Activated CD8-positive, alpha-beta memory T cell treated with anti-CD3 and anti-CD28 coated beads, Interleukin-2, amount 10 ng/mL, durations not matched to agents 7 days and 5 days (primary cell): ENCODE data around the gene PLPP6. TPM values are rescaled to one million over a fixed set of nuclear protein-coding genes. Genes with fewer than 3 reads are reported as not detected.

Experiments used
- ATAC-seq: fragments of 150-1000 bp; cut with Tn5 transposase; one replicate; pipeline ENCODE4 v1.10.0; 2021; ENCODE audit warnings: moderate library complexity
- CTCF ChIA-PET: fragments of 350-600 bp; sonication (Branson Sonifier 250); formaldehyde crosslinking; loops from one replicate; lab custom pipeline; 2021; ENCODE audit warnings: antibody characterized with exemption; lab: Charles Lee
- DNase-seq: peaks from one replicate; pipeline ENCODE4 v3.0.0-alpha.2; 2020
- H3K27ac Mint-ChIP-seq: one replicate; pipeline ENCODE4 v1.8.0; 2021; ENCODE audit warnings: mild to moderate bottlenecking, mixed read lengths
- H3K27me3 Mint-ChIP-seq: one replicate; pipeline ENCODE4 v1.8.0; 2021; ENCODE audit warnings: mixed read lengths
- H3K36me3 Mint-ChIP-seq: one replicate; pipeline ENCODE4 v1.8.0; 2021; ENCODE audit warnings: mild to moderate bottlenecking, mixed read lengths
- H3K4me1 Mint-ChIP-seq: one replicate; pipeline ENCODE4 v1.8.0; 2021; ENCODE audit warnings: mixed read lengths
- H3K4me3 Mint-ChIP-seq: one replicate; pipeline ENCODE4 v1.8.0; 2021; ENCODE audit warnings: mild to moderate bottlenecking, moderate library complexity, mixed read lengths
- H3K9me3 Mint-ChIP-seq: one replicate; pipeline ENCODE4 v1.8.0; 2022; ENCODE audit warnings: low read depth, mixed read lengths
- total RNA-seq, 2 experiments: library from RNA; stranded (reverse); gene quantifications; one replicate each; pipeline ENCODE4 v1.2.3, GENCODE V29; 2021

PLPP6 gene
- total RNA-seq, 2 experiments from 2014 or later: 9.3 to 10.2 TPM

- H3K36me3 Mint-ChIP-seq: peaks cover 18% of the 10 kb centered on the region
- H3K9me3 Mint-ChIP-seq: no peaks in the 10 kb centered on the region
- ATAC-seq (no peak), DNase-seq (no peak)
- no peaks in the 10 kb centered on the region for H3K27me3 Mint-ChIP-seq
- H3K27ac Mint-ChIP-seq: no peak overlapping the region
- H3K4me3 Mint-ChIP-seq: no peak overlapping the region
- H3K4me1 Mint-ChIP-seq: peaks cover 6% of the 10 kb centered on the region
- CTCF ChIA-PET: interaction anchor here (1.0 to 1.3 kb wide), 3 partner anchors 10 to 76 kb away, joined by 3 to 6 read pairs (median 3); no protein-coding TSS in a partner anchor
Observed at GRCh38 chr9:4680750-4681149, 18.7 kb downstream of the PLPP6 start.

GRCh38 chr9:4684820-4685219, 22.7 kb downstream of the PLPP6 start:
- Mint-ChIP-seq H3K27ac (no peak overlapping the region), H3K9me3 (no peaks in the 10 kb centered on the region), H3K4me3 (no peak overlapping the region), H3K4me1 (peaks cover 14% of the 10 kb centered on the region), H3K36me3 (peaks cover 29% of the 10 kb centered on the region), H3K27me3 (no peaks in the 10 kb centered on the region)
- DNase-seq: no peak
- ATAC-seq: no peak
- CTCF ChIA-PET: no interaction called here

DNA sequence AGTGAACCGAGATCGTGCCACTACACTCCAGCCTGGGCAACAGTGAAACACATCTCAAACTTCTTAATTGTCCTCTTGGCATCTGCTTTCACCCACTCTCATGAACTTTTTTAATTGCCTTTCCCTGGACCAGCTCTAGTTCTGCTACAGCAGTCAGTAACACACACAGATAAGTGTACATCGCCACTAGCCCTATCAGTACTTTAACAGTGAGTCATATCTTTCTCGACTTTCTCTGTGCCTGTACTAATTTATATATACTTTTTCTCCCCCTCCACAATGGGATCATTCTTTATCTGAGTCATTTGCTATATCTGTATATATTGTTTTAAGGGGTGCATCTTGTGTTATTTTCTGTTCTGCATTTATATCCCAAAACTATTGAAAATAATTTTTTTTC, 24.0 kb downstream of the PLPP6 start:
- ATAC-seq (peak; percentile 42), DNase-seq (no peak)
- H3K36me3 Mint-ChIP-seq: peaks cover 33% of the 10 kb centered on the region
- no peak overlapping the region for H3K4me3 Mint-ChIP-seq
- no peaks in the 10 kb centered on the region for H3K9me3 Mint-ChIP-seq
- peaks cover 20% of the 10 kb centered on the region for H3K4me1 Mint-ChIP-seq
- CTCF ChIA-PET: no interaction called here
- H3K27me3 Mint-ChIP-seq: no peaks in the 10 kb centered on the region
- H3K27ac Mint-ChIP-seq: no peak overlapping the region

DNA sequence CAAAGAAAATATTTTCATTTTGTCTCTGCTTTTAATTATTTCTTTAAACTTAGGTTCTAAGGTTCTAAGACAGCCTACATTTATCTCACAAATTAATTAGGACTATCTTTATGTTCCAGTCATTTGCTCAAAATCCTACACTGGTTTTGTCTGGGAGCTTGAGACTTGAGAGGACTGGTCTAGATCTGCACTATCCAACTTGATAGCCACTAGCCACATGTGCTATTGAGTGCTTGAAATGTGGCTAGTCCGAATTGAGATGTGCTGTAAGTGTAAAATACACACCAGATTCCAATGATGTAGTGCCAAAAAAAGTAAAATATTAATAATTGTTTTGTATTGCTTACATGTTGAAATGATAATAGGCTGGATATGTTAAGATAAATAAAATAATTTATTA, 24.5 kb downstream of the PLPP6 start:
- CTCF ChIA-PET: no interaction called here
- Mint-ChIP-seq H3K4me3 (no peak overlapping the region), H3K27me3 (no peaks in the 10 kb centered on the region), H3K9me3 (no peaks in the 10 kb centered on the region), H3K36me3 (peaks cover 38% of the 10 kb centered on the region), H3K27ac (no peak overlapping the region), H3K4me1 (peaks cover 24% of the 10 kb centered on the region)
- ATAC-seq: no peak
- no peak for DNase-seq

GRCh38 chr9:4689021-4689420, 26.9 kb downstream of the PLPP6 start:
- Mint-ChIP-seq H3K4me1 (peaks cover 21% of the 10 kb centered on the region), H3K27me3 (no peaks in the 10 kb centered on the region), H3K36me3 (peaks cover 40% of the 10 kb centered on the region), H3K27ac (no peak overlapping the region), H3K9me3 (no peaks in the 10 kb centered on the region), H3K4me3 (no peak overlapping the region)
- ATAC-seq: no peak
- DNase-seq: no peak
- CTCF ChIA-PET: no interaction called here

- H3K4me3 Mint-ChIP-seq: no peak overlapping the region
- ATAC-seq: peak; percentile 47
Observed at GRCh38 chr9:4689687-4690104, 27.6 kb downstream of the PLPP6 start.

DNA sequence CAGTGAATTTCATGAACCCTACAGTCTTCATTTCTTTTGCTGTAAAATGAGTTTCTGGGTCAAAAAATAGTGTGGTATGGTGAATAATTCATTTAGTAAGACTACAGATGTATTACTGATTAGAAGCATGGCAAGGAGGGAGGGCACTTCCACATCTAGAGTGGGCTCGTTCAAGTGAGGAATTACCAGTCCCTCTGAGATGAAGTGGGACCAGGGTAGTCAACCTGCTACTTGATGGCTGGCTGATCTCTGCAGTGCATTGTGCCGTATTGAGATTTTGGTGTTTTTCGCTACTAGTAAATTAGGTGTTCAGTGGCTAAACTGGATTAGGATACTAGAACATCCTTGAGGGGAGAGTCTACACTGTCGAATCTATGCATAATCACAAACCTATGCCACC, 28.1 kb downstream of the PLPP6 start:
- no peak for ATAC-seq
- Mint-ChIP-seq H3K36me3 (peaks cover 38% of the 10 kb centered on the region), H3K4me3 (no peak overlapping the region), H3K4me1 (peaks cover 21% of the 10 kb centered on the region), H3K9me3 (no peaks in the 10 kb centered on the region), H3K27me3 (no peaks in the 10 kb centered on the region), H3K27ac (no peak overlapping the region)
- DNase-seq: no peak
- CTCF ChIA-PET: no interaction called here

More at GRCh38 chr9:4689687-4690104, 27.6 kb downstream of the PLPP6 start:
- Mint-ChIP-seq H3K9me3 (no peaks in the 10 kb centered on the region), H3K27me3 (no peaks in the 10 kb centered on the region), H3K27ac (no peak overlapping the region), H3K36me3 (peaks cover 39% of the 10 kb centered on the region), H3K4me1 (peaks cover 21% of the 10 kb centered on the region)
- no peak for DNase-seq
- CTCF ChIA-PET: no interaction called here

DNA sequence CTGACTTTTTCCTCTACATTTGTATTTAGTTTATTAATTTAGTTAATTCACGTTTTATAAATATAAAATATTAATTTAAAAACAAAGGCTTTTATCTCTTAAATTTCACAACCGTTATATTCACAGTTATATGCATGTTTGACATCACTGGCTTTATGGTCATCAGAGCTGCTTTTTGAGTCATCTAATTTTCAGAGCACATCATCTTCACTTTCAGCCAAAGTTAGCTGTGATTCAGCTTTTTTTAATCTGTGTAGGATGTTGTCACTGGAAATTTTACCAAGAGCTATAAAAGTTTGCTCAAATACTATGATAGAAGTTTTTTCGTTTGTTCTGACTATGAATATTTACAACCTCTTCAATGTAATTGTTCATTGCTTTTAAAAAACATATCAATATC, 29.7 kb downstream of the PLPP6 start:
- CTCF ChIA-PET: no interaction called here
- peaks cover 33% of the 10 kb centered on the region for H3K36me3 Mint-ChIP-seq
- ATAC-seq: no peak
- H3K4me3 Mint-ChIP-seq: no peak overlapping the region
- H3K27me3 Mint-ChIP-seq: no peaks in the 10 kb centered on the region
- H3K27ac Mint-ChIP-seq: no peak overlapping the region
- peaks cover 18% of the 10 kb centered on the region for H3K4me1 Mint-ChIP-seq
- H3K9me3 Mint-ChIP-seq: no peaks in the 10 kb centered on the region
- DNase-seq: no peak

DNA sequence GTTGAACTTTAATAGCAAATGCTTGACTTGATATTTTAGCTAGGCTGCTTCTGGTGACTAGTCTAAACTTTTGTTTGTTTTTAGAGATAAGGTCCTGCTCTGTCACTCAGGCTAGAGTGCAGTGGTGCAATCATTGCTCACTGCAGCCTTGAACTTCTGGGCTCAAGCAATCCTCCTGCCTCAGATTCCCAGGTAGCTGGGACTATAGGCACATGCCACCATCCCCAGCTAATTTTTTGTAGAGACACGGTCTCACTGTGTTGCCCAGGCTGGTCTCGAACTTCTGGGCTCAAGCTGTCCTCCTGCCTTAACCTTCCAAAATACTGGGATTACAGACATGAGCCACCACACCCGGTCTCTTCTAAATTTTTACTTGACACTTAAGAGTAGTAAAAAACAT, 38.0 kb downstream of the PLPP6 start:
- peaks cover 3% of the 10 kb centered on the region for H3K4me1 Mint-ChIP-seq
- DNase-seq: no peak
- ATAC-seq: no peak
- H3K27me3 Mint-ChIP-seq: no peaks in the 10 kb centered on the region
- no peak overlapping the region for H3K27ac Mint-ChIP-seq
- H3K4me3 Mint-ChIP-seq: no peak overlapping the region
- H3K9me3 Mint-ChIP-seq: no peaks in the 10 kb centered on the region
- CTCF ChIA-PET: no interaction called here
- peaks cover 46% of the 10 kb centered on the region for H3K36me3 Mint-ChIP-seq

- CTCF ChIA-PET: no interaction called here
- Mint-ChIP-seq H3K4me1 (peaks cover 3% of the 10 kb centered on the region), H3K36me3 (peaks cover 50% of the 10 kb centered on the region), H3K4me3 (no peak overlapping the region), H3K27me3 (no peaks in the 10 kb centered on the region), H3K27ac (no peak overlapping the region), H3K9me3 (no peaks in the 10 kb centered on the region)
- DNase-seq (no peak), ATAC-seq (no peak)
Observed at GRCh38 chr9:4700932-4701331, 38.8 kb downstream of the PLPP6 start.

DNA sequence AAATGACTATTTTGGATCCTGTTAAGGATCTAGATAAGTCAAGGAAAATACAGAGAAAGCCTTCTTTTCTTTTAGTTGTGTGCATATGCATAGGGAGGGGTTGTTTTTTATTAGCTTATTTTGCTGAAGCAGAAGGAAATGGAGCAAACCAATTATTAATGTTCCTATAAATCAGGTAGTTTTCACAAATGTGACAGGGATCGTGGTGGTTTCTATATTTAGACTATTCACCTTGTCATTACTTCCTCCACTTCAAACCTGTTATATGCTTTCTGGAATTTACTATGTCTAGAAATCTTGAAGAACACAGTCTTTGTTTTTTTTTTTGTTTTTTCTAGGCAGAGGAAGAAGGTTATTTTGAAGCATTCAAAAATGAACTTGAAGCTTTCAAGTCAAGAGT, 39.4 kb downstream of the PLPP6 start:
- ATAC-seq: no peak
- DNase-seq: no peak
- CTCF ChIA-PET: no interaction called here
- no peaks in the 10 kb centered on the region for H3K9me3 Mint-ChIP-seq
- no peak overlapping the region for H3K4me3 Mint-ChIP-seq
- no peak overlapping the region for H3K27ac Mint-ChIP-seq
- no peaks in the 10 kb centered on the region for H3K27me3 Mint-ChIP-seq
- no peaks in the 10 kb centered on the region for H3K4me1 Mint-ChIP-seq
- H3K36me3 Mint-ChIP-seq: peaks cover 50% of the 10 kb centered on the region

DNA sequence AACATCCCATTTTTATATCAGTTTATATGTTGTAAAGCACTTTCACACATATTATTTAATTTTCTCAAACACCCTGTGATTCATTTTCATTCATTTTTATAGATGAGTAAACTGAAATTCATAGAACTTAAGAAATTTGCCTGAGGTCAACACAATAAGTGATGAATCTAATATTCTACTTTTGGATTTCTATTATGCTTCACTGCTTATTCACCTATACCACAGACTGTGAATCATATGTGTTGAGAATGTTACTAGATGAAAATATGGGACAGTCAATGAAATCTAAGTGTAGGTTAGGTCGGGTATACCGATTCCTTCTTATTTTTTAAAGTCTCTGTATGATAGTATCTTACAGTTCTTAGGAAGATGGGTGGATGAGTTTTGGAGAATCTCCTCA, 42.0 kb downstream of the PLPP6 start:
- no peak for ATAC-seq
- Mint-ChIP-seq H3K27ac (no peak overlapping the region), H3K36me3 (peaks cover 60% of the 10 kb centered on the region)

DNA sequence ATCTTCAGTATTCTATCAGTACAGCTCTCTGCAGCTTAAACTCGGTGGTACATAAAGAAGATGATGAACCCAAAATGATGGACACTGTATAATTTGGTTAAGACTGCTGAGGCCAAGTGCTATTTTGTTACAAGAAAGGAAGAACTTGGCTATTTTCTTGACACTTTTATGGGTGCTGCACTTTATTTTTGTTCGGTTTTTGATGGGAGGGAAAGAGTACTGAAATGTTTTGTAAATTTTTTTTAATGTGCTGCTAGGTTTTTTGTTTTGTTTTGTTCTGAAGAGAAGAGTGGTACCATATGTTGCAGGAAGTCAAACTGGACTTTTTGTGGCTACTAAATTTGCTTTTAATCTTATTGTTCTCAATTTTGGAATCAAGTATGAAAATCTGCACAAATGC, 43.9 kb downstream of the PLPP6 start:
- peaks cover 8% of the 10 kb centered on the region for H3K4me1 Mint-ChIP-seq
- DNase-seq (no peak), ATAC-seq (no peak)
- H3K27me3 Mint-ChIP-seq: no peaks in the 10 kb centered on the region
- CTCF ChIA-PET: no interaction called here
- H3K4me3 Mint-ChIP-seq: no peak overlapping the region
- H3K36me3 Mint-ChIP-seq: peaks cover 62% of the 10 kb centered on the region
- H3K9me3 Mint-ChIP-seq: no peaks in the 10 kb centered on the region
- no peak overlapping the region for H3K27ac Mint-ChIP-seq

More for the DNA sequence above, 42.0 kb downstream of the PLPP6 start:
- Mint-ChIP-seq H3K4me1 (peaks cover 8% of the 10 kb centered on the region), H3K4me3 (no peak overlapping the region), H3K9me3 (no peaks in the 10 kb centered on the region), H3K27me3 (no peaks in the 10 kb centered on the region)
- no peak for DNase-seq
- CTCF ChIA-PET: no interaction called here

DNA sequence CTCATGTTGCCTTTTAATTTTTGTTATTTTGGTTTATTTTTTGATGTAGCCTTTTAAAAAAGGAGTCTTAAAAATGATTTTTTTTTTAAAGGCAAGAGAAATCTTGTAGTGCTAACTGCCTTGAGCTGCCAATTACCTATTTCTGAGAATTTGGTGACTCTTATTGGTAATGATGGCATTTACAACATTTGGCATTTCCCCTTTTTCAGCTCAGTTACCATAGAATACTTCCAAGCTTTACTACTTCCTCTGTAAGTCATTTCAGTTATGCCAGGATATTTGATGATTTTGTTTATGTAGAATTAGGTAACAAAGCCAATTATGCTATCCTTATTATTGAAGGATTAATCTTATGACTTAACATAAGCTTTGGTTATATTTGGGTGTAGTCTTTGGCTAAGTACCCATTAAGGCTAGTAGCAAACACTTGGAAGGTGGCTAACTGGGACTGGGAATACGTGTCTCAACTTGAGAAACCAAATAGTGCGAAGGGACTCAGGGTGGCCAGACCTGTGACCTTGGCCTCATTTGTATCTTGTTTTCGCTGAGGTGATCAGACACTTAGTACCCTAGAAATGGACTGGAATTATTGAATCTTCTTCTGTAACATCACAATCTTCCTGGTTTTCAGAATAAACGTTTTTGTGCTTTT, 45.0 kb downstream of the PLPP6 start:
- no peaks in the 10 kb centered on the region for H3K9me3 Mint-ChIP-seq
- CTCF ChIA-PET: interaction anchor here (1.1 kb wide), 1 partner anchor 33 kb away, joined by 3 read pairs; no protein-coding TSS in a partner anchor

More for the DNA sequence above, 45.0 kb downstream of the PLPP6 start:
- peaks cover 59% of the 10 kb centered on the region for H3K36me3 Mint-ChIP-seq
- no peak overlapping the region for H3K27ac Mint-ChIP-seq
- DNase-seq (no peak), ATAC-seq (no peak)
- no peaks in the 10 kb centered on the region for H3K27me3 Mint-ChIP-seq
- H3K4me1 Mint-ChIP-seq: peaks cover 8% of the 10 kb centered on the region
- H3K4me3 Mint-ChIP-seq: no peak overlapping the region
